Colonic mucosa (tissue), 4 donors: ENCODE measurements around the gene ARSJ. TPM values are rescaled to one million over a fixed set of nuclear protein-coding genes. Genes with fewer than 3 reads are reported as not detected.

Source experiments
- DNase-seq: peaks from one replicate; pipeline ENCODE4 v3.0.0-alpha.2; 2020
- H3K27ac ChIP-seq: fragments of 200-600 bp; one replicate; pipeline ENCODE4 v1.8.0; 2021
- H3K27me3 ChIP-seq: fragments of 200-600 bp; one replicate; pipeline ENCODE4 v1.8.0; 2021
- H3K36me3 ChIP-seq: fragments of 200-600 bp; one replicate; pipeline ENCODE4 v1.8.0; 2021
- H3K4me1 ChIP-seq: fragments of 200-600 bp; one replicate; pipeline ENCODE4 v1.8.0; 2021; ENCODE audit warnings: mild to moderate bottlenecking
- H3K4me3 ChIP-seq: fragments of 200-600 bp; one replicate; pipeline ENCODE4 v1.8.0; 2021
- H3K9ac ChIP-seq, 2 donors: one replicate each; pipeline ENCODE4 v1.7.0; 2013; ENCODE audit warnings: control low read depth in 2 of 2, low read depth in 2 of 2, low read length in 2 of 2
- H3K9me3 ChIP-seq: fragments of 200-600 bp; one replicate; pipeline ENCODE4 v1.8.0; 2021
- intact Hi-C: fragments of 100-400 bp; cut with DNase I; formaldehyde crosslinking; loops from one replicate; pipeline ENCODE4 v1.14.1; 2022
- total RNA-seq, 2 donors: library from RNA; stranded (reverse); fragmentation: NEBNext Ultra II Directional in 1 of 2; extraction: Animal tissue kit (Norgen Biotek cat#: 25700) in 1 of 2; gene quantifications; one replicate each; pipeline ENCODE4 v1.2.1, GENCODE V29; 2021
- TF ChIP-seq, protein P1 (sequence below): fragments of 200-600 bp; IDR thresholded peaks from one replicate; pipeline ENCODE4 v1.8.0; 2022; ENCODE audit warnings: antibody characterized with exemption, mild to moderate bottlenecking
- donor health status: healthy.
- donor health status: DM: no; HTN: no; CAD: no.
- donor health status: DM: no; HTN: no; CAD: no.

ARSJ gene
- total RNA-seq, 2 donors from 2014 or later, result 4.7 to 8.4 TPM

DNA sequence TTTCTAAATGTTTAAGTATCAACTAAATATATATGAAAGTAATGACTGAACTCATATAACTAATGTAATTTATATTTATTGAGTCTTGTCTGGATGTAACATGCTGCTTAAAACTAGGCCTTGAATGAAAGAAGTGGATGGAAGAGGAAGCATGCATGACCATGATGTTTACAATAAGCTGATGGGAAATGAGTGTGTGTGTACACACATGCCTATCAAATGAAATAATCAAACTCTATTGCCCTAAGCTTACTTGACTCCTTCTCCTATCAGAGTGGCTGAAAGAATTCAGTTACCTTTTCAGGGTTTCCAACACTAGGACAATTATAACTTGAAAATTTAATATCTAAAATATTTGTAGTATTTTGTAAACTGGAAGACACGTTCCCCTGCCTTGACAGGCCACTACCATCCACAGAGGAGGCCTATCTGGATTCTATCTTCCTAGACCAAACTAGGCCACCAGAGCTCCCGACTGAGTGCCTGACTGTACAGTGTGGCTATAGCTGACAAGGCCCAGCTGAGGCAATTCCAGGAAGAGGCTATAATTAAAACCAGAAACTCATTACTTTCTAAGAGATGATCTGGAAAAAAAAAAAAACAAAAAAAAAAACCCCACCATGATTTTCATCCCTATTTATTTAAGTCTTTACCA, 7.6 kb downstream of the ARSJ start:
- Histone ChIP-seq H3K4me1 (no peaks in the 10 kb centered on the region), H3K9me3 (no peaks in the 10 kb centered on the region), H3K27ac (no peak overlapping the region), H3K9ac (no peak overlapping the region), H3K4me3 (no peak overlapping the region), H3K36me3 (no peaks in the 10 kb centered on the region), H3K27me3 (no peaks in the 10 kb centered on the region)
- DNase-seq, result no peak
- intact Hi-C loops, result no loop called here
- TF ChIP-seq, protein P1, sequence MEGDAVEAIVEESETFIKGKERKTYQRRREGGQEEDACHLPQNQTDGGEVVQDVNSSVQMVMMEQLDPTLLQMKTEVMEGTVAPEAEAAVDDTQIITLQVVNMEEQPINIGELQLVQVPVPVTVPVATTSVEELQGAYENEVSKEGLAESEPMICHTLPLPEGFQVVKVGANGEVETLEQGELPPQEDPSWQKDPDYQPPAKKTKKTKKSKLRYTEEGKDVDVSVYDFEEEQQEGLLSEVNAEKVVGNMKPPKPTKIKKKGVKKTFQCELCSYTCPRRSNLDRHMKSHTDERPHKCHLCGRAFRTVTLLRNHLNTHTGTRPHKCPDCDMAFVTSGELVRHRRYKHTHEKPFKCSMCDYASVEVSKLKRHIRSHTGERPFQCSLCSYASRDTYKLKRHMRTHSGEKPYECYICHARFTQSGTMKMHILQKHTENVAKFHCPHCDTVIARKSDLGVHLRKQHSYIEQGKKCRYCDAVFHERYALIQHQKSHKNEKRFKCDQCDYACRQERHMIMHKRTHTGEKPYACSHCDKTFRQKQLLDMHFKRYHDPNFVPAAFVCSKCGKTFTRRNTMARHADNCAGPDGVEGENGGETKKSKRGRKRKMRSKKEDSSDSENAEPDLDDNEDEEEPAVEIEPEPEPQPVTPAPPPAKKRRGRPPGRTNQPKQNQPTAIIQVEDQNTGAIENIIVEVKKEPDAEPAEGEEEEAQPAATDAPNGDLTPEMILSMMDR, result no peak

DNA sequence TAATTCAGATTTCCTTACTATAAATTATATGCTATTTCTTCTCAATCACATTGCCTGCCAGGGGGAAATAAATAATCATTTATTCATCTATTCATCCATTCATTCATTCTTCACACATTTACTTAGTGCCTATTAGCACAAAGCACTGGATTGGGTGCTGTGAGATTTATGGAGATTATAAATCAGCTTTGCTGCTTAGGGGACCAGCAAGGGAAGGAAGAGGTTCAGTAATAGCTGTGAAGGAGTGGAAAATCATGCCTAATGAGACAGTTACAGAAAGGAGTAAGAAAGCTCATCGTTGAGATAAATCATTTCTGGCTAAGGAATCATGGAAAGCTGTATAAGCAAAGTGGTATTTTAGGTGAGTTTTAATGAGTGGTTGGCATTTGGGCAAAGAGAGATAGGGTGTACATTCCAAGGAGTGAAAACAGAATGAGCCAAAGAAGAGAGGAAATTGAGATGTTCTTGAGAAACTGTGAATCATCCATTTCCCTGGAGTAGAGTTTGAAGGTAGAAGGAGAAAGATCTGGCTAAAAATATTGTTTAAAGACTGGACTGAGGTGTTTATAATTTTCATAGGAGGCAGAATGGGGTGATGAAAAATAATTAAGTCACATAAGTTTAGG, 9.6 kb downstream of the ARSJ start:
- H3K4me1 ChIP-seq, result no peaks in the 10 kb centered on the region
- H3K9me3 ChIP-seq, result no peaks in the 10 kb centered on the region
- H3K27ac ChIP-seq, result no peak overlapping the region
- H3K36me3 ChIP-seq, result no peaks in the 10 kb centered on the region
- TF ChIP-seq, protein P1, result no peak
- intact Hi-C loops, result no loop called here
- H3K4me3 ChIP-seq, result no peak overlapping the region
- no peak for DNase-seq
- H3K27me3 ChIP-seq, result no peaks in the 10 kb centered on the region
- no peak overlapping the region for H3K9ac ChIP-seq

DNA sequence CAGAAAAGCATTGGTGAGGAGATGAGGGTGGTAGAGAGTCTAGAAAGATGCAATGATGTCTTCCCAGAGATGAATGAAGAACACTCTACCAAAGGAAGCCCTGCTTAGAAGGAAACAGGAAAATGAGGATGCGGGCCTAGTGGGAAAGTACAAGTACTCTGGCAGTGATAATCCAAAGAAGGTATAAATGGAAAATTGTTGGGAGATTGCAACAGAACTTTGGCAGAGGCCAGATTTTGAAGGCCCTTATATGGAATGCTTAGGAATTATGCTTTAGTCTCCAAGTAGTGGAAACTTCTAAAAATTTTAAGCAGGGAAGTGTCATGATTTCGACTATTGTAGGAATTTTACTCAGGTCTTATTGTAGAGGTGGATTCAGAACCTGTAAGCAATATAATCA, 11.0 kb downstream of the ARSJ start:
- TF ChIP-seq, protein P1, result no peak
- no peak overlapping the region for H3K9ac ChIP-seq
- no peaks in the 10 kb centered on the region for H3K27me3 ChIP-seq
- no peak for DNase-seq
- H3K4me3 ChIP-seq, result no peak overlapping the region
- H3K4me1 ChIP-seq, result no peaks in the 10 kb centered on the region
- H3K36me3 ChIP-seq, result no peaks in the 10 kb centered on the region
- no peak overlapping the region for H3K27ac ChIP-seq
- intact Hi-C loops, result no loop called here
- no peaks in the 10 kb centered on the region for H3K9me3 ChIP-seq

DNA sequence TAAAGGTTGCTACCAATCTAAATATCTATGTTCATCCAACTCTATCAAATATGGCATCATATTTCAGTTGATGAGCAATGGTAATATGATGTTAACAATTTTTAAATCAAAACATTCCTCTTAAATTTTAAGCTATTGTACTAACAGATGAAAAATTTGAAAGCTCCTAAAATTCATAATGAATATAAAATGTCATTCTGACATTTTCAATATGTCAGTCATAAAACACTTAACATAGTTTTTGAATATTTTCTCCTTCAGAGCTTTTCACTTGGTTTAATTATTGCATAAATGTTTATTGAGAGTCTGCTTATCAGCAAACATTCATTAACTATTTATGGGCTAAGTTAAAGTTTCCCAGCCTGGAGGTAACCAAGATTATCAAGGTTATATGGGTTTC, 11.8 kb downstream of the ARSJ start:
- Histone ChIP-seq H3K4me1 (no peaks in the 10 kb centered on the region), H3K36me3 (no peaks in the 10 kb centered on the region), H3K27me3 (no peaks in the 10 kb centered on the region), H3K4me3 (no peak overlapping the region), H3K27ac (no peak overlapping the region), H3K9ac (no peak overlapping the region), H3K9me3 (no peaks in the 10 kb centered on the region)
- TF ChIP-seq, protein P1, result no peak
- intact Hi-C loops, result no loop called here
- DNase-seq, result no peak

DNA sequence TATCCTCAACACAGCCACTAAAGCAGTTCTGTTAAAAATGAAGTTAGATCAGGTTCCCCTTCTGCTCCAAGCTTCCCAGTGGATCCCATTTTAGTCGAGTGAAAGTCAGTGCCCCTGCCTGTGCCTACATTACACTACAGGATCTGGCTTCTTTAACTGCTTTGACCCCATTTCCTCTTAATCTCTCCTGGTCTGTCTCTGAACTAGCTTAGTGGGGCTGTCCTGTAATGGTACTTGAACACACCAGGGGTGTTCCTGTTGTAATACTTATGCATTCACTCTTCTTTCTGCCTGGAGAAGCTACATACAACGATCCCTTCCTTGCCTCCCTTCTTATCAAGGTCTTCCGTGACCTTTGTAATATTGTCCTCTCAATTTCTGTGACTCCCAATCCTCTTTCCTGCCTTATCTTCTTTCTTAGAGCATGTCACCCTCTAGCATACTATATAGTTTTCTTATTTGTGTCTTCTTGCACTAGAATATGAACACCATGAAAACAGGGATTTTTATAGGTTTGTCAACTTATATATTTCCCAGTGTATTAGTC, 16.7 kb downstream of the ARSJ start:
- no peak for DNase-seq
- H3K4me3 ChIP-seq, result no peak overlapping the region
- intact Hi-C loops, result no loop called here
- no peaks in the 10 kb centered on the region for H3K9me3 ChIP-seq
- H3K27me3 ChIP-seq, result no peaks in the 10 kb centered on the region
- H3K9ac ChIP-seq, result no peak overlapping the region
- TF ChIP-seq, protein P1, result no peak
- H3K4me1 ChIP-seq, result no peaks in the 10 kb centered on the region
- no peak overlapping the region for H3K27ac ChIP-seq
- no peaks in the 10 kb centered on the region for H3K36me3 ChIP-seq
